Measurements from ENCODE around the gene ADGRD2. TPM values are rescaled to one million over a fixed set of nuclear protein-coding genes. Genes with fewer than 3 reads are reported as not detected.
A peak's percentile ranks its signal among the peaks of the same experiment; 100 is the strongest.

The ADGRD2 gene
- total and polyA plus RNA-seq, 9 of the 15 experiments (the other 6 are each of a cell fraction or from before 2014, with no cell fraction given), result not detected

DNA sequence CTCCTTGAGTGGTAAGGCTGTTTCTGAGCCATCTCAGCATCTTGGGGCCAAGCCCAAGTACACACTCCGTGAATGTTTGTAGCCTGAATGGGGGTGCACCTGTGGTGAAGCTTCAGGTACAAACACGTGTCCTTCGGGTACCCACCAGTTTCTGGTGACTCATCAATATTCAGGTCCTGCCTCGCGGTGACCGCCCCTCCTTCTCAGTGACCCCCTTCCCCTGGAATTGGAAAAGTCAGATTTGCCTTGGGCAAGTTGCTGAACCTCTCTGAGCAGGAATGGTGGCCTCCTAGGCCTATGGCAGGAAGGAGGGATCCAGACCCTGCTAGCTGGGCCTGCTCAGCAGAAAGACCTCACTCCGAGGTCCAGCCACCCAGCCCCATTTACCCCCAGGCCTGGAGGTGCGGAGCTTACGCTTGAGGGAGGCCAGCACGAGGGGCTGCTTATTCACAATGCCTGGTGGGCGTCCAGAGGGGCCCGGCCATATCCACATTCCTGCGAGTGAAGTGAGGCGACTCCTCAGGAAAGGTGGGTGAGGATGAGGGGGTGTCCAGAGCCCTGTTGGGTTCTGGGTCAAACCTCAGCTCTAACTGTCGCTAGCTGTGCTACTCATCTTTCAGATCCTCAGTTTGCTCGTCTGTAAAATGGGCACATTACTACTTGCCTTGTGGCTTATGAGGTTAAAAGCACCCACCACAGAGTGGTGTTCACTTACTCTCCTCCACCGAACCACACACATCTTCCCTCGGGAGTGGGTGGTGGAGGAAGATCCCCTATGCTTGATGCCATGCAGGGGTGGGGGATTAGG lies 7.0 kb downstream of the ADGRD2 start (continued):
- TF ChIP-seq, protein P1, sequence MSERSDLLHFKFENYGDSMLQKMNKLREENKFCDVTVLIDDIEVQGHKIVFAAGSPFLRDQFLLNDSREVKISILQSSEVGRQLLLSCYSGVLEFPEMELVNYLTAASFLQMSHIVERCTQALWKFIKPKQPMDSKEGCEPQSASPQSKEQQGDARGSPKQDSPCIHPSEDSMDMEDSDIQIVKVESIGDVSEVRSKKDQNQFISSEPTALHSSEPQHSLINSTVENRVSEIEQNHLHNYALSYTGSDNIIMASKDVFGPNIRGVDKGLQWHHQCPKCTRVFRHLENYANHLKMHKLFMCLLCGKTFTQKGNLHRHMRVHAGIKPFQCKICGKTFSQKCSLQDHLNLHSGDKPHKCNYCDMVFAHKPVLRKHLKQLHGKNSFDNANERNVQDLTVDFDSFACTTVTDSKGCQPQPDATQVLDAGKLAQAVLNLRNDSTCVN (CRISPR knock-in tag; IDR thresholded peaks at IDR 0.05), result no peak
- TF ChIP-seq ZNF76 (CRISPR knock-in tag; IDR thresholded peaks at IDR 0.05; ENCODE audit: borderline replicate concordance), result no peak
- TF ChIP-seq, protein P2, sequence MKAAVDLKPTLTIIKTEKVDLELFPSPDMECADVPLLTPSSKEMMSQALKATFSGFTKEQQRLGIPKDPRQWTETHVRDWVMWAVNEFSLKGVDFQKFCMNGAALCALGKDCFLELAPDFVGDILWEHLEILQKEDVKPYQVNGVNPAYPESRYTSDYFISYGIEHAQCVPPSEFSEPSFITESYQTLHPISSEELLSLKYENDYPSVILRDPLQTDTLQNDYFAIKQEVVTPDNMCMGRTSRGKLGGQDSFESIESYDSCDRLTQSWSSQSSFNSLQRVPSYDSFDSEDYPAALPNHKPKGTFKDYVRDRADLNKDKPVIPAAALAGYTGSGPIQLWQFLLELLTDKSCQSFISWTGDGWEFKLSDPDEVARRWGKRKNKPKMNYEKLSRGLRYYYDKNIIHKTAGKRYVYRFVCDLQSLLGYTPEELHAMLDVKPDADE (conservative IDR thresholded peaks at IDR 0.05; ENCODE audit: control insufficient read depth, low read depth, low read length), result no peak
- TF ChIP-seq SP2 (IDR thresholded peaks at IDR 0.05; ENCODE audit: extremely low read depth, low read depth, low read length, poor library complexity, severe bottlenecking), result no peak
- TF ChIP-seq ZSCAN29 (IDR thresholded peaks at IDR 0.05), result no peak
- TF ChIP-seq EP400 (IDR thresholded peaks at IDR 0.05), result no peak
- TF ChIP-seq ZNF134 (CRISPR knock-in tag; conservative IDR thresholded peaks at IDR 0.05), result no peak
- peak; percentile 69; the same call in 1 of the 2 replicates for TF ChIP-seq CBX1 (IDR thresholded peaks at IDR 0.05; ENCODE audit: low read depth)
- TF ChIP-seq ZNF133 (CRISPR knock-in tag; IDR thresholded peaks at IDR 0.05), result no peak
- TF ChIP-seq RBM14 (IDR thresholded peaks at IDR 0.05; ENCODE audit: borderline replicate concordance, insufficient read depth, low read depth, low read length), result no peak
- no peak for TF ChIP-seq SRSF7 (optimal IDR thresholded peaks at IDR 0.05; ENCODE audit: low read depth, low read length)
- TF ChIP-seq ZNF584 (CRISPR knock-in tag; IDR thresholded peaks at IDR 0.05; ENCODE audit: low read depth), result no peak
- no peak for TF ChIP-seq ZNF79 (CRISPR knock-in tag; IDR thresholded peaks at IDR 0.05; ENCODE audit: low read depth)
- TF ChIP-seq NFATC3 (IDR thresholded peaks at IDR 0.05), result no peak
- TF ChIP-seq CBX3 (IDR thresholded peaks at IDR 0.05; ENCODE audit: borderline replicate concordance in 1 of 2, low read length in 2 of 2), result 0 out of 3 replicates have a peak, but pooled peaks of 1 of the 2 experiments have one; percentile 56
- TF ChIP-seq TBL1XR1 (IDR thresholded peaks at IDR 0.05; ENCODE audit: low read length in 2 of 2), result no peak
- no peak for TF ChIP-seq WHSC1 (IDR thresholded peaks at IDR 0.05; ENCODE audit: low read length)
- TF ChIP-seq, protein P3, sequence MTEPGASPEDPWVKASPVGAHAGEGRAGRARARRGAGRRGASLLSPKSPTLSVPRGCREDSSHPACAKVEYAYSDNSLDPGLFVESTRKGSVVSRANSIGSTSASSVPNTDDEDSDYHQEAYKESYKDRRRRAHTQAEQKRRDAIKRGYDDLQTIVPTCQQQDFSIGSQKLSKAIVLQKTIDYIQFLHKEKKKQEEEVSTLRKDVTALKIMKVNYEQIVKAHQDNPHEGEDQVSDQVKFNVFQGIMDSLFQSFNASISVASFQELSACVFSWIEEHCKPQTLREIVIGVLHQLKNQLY (CRISPR knock-in tag; conservative IDR thresholded peaks at IDR 0.05), result no peak
- TF ChIP-seq, protein P4, sequence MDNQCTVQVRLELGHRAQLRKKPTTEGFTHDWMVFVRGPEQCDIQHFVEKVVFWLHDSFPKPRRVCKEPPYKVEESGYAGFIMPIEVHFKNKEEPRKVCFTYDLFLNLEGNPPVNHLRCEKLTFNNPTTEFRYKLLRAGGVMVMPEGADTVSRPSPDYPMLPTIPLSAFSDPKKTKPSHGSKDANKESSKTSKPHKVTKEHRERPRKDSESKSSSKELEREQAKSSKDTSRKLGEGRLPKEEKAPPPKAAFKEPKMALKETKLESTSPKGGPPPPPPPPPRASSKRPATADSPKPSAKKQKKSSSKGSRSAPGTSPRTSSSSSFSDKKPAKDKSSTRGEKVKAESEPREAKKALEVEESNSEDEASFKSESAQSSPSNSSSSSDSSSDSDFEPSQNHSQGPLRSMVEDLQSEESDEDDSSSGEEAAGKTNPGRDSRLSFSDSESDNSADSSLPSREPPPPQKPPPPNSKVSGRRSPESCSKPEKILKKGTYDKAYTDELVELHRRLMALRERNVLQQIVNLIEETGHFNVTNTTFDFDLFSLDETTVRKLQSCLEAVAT (IDR thresholded peaks at IDR 0.05), result no peak
- TF ChIP-seq CHD4 (IDR thresholded peaks at IDR 0.05; ENCODE audit: insufficient read depth, insufficient replicate concordance, low read depth, low read length, poor library complexity, severe bottlenecking), result peak; percentile 92

Data from K562 (cell line).